ENCODE measurements around the gene DCBLD1. TPM values are rescaled to one million over a fixed set of nuclear protein-coding genes. Genes with fewer than 3 reads are reported as not detected.
A peak's percentile ranks its signal among the peaks of the same experiment; 100 is the strongest.

Gene DCBLD1
- polyA plus RNA-seq, 1 donor (not counting 4 experiments of a cell fraction or from before 2014, with no cell fraction given): 21.7 TPM

DNA sequence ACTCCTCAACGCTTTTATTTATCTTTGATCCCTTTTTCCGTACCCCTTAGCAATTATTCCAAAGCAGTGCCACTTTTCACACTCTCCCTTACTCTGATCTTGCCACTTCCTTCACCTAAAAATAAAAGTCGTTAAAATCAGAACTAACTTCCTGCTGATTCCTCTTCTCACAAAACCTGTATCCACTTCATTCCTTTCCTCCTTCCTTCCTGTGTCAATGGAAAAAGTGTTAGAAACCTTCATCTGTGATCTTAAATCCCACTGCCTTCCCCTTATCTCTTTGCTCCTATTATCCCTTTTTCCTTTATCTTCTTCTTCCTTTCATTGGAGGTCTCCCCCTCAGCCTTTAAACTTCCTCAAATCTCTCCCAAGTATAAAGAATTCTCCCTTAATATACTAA is 70.7 kb downstream of the DCBLD1 start:
- peaks cover 37% of the 10 kb centered on the region for H3K4me1 ChIP-seq (ENCODE audit: control insufficient read depth, extremely low read depth, insufficient read depth, low read length)
- no peak overlapping the region for H3K27ac ChIP-seq (ENCODE audit: control insufficient read depth, insufficient read depth, low read length)

DNA sequence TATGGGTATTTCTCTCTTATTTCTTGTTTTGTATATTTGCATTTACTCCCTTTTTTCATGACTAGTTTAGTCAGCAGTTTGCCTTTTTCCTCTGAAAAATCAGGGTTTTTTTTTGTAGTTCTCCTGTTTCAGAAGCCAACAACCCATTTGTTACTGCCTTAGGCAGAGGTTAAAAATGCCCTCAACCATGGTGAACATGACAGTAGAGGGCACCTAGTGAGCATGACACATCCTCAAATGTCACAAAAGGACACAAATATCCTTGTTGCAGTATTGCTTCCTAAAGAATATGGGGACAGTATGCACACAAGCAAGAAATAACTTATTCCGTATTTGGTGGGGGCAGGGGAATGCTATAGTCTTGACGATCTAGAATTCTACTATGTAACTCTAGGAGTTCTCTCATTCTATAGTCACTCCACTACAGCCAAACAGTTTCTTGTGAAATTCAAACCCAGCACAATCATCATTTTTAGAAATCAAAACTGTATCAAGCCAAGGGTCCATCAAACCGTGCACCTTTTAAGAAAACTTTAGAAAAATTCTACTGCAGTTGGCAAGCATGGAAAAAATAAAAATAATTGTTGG is 72.9 kb downstream of the DCBLD1 start:
- no peaks in the 10 kb centered on the region for H4K20me1 ChIP-seq (ENCODE audit: control insufficient read depth, extremely low read depth, insufficient read depth, low read length)
- no peaks in the 10 kb centered on the region for H3K79me2 ChIP-seq (ENCODE audit: control insufficient read depth, insufficient read depth, low read length)
- H3K4me3 ChIP-seq (ENCODE audit: control insufficient read depth in 2 of 3, extremely low read depth in 1 of 3, insufficient read depth in 2 of 3, low read depth in 1 of 3, low read length in 3 of 3): no peak overlapping the region
- H3K4me1 ChIP-seq (ENCODE audit: control insufficient read depth, extremely low read depth, insufficient read depth, low read length): peaks cover 21% of the 10 kb centered on the region
- TF ChIP-seq EZH2 (IDR thresholded peaks at IDR 0.05; ENCODE audit: low read length): no peak
- TF ChIP-seq, protein P1, sequence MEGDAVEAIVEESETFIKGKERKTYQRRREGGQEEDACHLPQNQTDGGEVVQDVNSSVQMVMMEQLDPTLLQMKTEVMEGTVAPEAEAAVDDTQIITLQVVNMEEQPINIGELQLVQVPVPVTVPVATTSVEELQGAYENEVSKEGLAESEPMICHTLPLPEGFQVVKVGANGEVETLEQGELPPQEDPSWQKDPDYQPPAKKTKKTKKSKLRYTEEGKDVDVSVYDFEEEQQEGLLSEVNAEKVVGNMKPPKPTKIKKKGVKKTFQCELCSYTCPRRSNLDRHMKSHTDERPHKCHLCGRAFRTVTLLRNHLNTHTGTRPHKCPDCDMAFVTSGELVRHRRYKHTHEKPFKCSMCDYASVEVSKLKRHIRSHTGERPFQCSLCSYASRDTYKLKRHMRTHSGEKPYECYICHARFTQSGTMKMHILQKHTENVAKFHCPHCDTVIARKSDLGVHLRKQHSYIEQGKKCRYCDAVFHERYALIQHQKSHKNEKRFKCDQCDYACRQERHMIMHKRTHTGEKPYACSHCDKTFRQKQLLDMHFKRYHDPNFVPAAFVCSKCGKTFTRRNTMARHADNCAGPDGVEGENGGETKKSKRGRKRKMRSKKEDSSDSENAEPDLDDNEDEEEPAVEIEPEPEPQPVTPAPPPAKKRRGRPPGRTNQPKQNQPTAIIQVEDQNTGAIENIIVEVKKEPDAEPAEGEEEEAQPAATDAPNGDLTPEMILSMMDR (optimal IDR thresholded peaks at IDR 0.05 in 1 of 3, IDR thresholded peaks at IDR 0.05 in 1 of 3, conservative IDR thresholded peaks at IDR 0.05 in 1 of 3; ENCODE audit: extremely low read depth in 1 of 3, insufficient read depth in 2 of 3, low read length in 3 of 3): peak in 1 of 3 experiments; percentile 21
- no peaks in the 10 kb centered on the region for H3K9me3 ChIP-seq (ENCODE audit: control insufficient read depth, low read depth, low read length)
- peaks cover 0 to 3% of the 10 kb centered on the region in 2 experiments for H3K36me3 ChIP-seq (ENCODE audit: control insufficient read depth in 2 of 2, extremely low read depth in 1 of 2, insufficient read depth in 2 of 2, low read length in 2 of 2)
- no peak overlapping the region for H2AFZ ChIP-seq (ENCODE audit: control insufficient read depth, low read length)
- H3K27ac ChIP-seq (ENCODE audit: control insufficient read depth, insufficient read depth, low read length): no peak overlapping the region
- no peak overlapping the region for H3K9ac ChIP-seq (ENCODE audit: control insufficient read depth, extremely low read depth, insufficient read depth, low read length)
- FAIRE-seq (no peak), DNase-seq (ENCODE audit: low read depth, low spot score) (no peak)
- H3K27me3 ChIP-seq (ENCODE audit: control insufficient read depth, extremely low read depth, insufficient read depth, low read length): no peaks in the 10 kb centered on the region
- peak overlapping the region; percentile 23 for H3K4me2 ChIP-seq (ENCODE audit: control insufficient read depth, extremely low read depth, insufficient read depth, low read depth, low read length)
- dilution Hi-C loops (cut with MboI; ENCODE audit: extremely low pct_ligation_motif_present, low sequenced_read_pairs): no loop called here
- peaks cover 3% of the 10 kb centered on the region for H3K9me1 ChIP-seq (ENCODE audit: control insufficient read depth, extremely low read depth, insufficient read depth, low read length)

More for the DNA sequence above, 70.7 kb downstream of the DCBLD1 start:
- H3K36me3 ChIP-seq (ENCODE audit: control insufficient read depth in 2 of 2, extremely low read depth in 1 of 2, insufficient read depth in 2 of 2, low read length in 2 of 2): peaks cover 0 to 10% of the 10 kb centered on the region in 2 experiments
- no peaks in the 10 kb centered on the region for H3K9me3 ChIP-seq (ENCODE audit: control insufficient read depth, low read depth, low read length)
- FAIRE-seq (no peak), DNase-seq (ENCODE audit: low read depth, low spot score) (no peak)
- H3K4me2 ChIP-seq (ENCODE audit: control insufficient read depth, extremely low read depth, insufficient read depth, low read depth, low read length): no peak overlapping the region
- no peak for TF ChIP-seq EZH2 (IDR thresholded peaks at IDR 0.05; ENCODE audit: low read length)
- no peaks in the 10 kb centered on the region for H4K20me1 ChIP-seq (ENCODE audit: control insufficient read depth, extremely low read depth, insufficient read depth, low read length)
- H3K79me2 ChIP-seq (ENCODE audit: control insufficient read depth, insufficient read depth, low read length): no peaks in the 10 kb centered on the region
- dilution Hi-C loops (cut with MboI; ENCODE audit: extremely low pct_ligation_motif_present, low sequenced_read_pairs): no loop called here
- no peaks in the 10 kb centered on the region for H3K27me3 ChIP-seq (ENCODE audit: control insufficient read depth, extremely low read depth, insufficient read depth, low read length)
- H2AFZ ChIP-seq (ENCODE audit: control insufficient read depth, low read length): no peak overlapping the region
- no peak overlapping the region for H3K9ac ChIP-seq (ENCODE audit: control insufficient read depth, extremely low read depth, insufficient read depth, low read length)
- peaks cover 3% of the 10 kb centered on the region for H3K9me1 ChIP-seq (ENCODE audit: control insufficient read depth, extremely low read depth, insufficient read depth, low read length)
- no peak overlapping the region for H3K4me3 ChIP-seq (ENCODE audit: control insufficient read depth in 2 of 3, extremely low read depth in 1 of 3, insufficient read depth in 2 of 3, low read depth in 1 of 3, low read length in 3 of 3)

All from keratinocyte (primary cell).